AG10803 (cell line): Measurements from ENCODE around the gene CNTNAP2.

ENCODE experiments used
- DNase-seq: peaks from one replicate; pipeline ENCODE4 v3.0.0; 2010; ENCODE audit warnings: low read depth
- H3K4me3 ChIP-seq: 2 replicates; pipeline ENCODE4 v1.5.1; 2011; ENCODE audit warnings: mild to moderate bottlenecking, low read length, control low read depth
- CTCF ChIP-seq: conservative IDR thresholded peaks from 2 replicates; pipeline ENCODE4 v1.5.1; 2011; ENCODE audit warnings: mild to moderate bottlenecking, low read length, control low read depth, inconsistent platforms

Gene CNTNAP2

GRCh38 chr7:148397551-148397950 lies 2280.9 kb downstream of the CNTNAP2 start:
- no peak for TF ChIP-seq CTCF
- H3K4me3 ChIP-seq, result no peak overlapping the region
- DNase-seq, result no peak

- TF ChIP-seq CTCF, result no peak
- no peak for DNase-seq
- H3K4me3 ChIP-seq, result no peak overlapping the region
Measured at GRCh38 chr7:148397985-148398384, 2281.4 kb downstream of the CNTNAP2 start.

GRCh38 chr7:148398844-148399365 lies 2282.3 kb downstream of the CNTNAP2 start:
- no peak for DNase-seq
- TF ChIP-seq CTCF, result no peak
- no peak overlapping the region for H3K4me3 ChIP-seq

GRCh38 chr7:148400101-148400500 lies 2283.5 kb downstream of the CNTNAP2 start:
- no peak for TF ChIP-seq CTCF
- H3K4me3 ChIP-seq, result no peak overlapping the region
- no peak for DNase-seq

GRCh38 chr7:148402159-148402558 lies 2285.6 kb downstream of the CNTNAP2 start:
- DNase-seq, result no peak
- H3K4me3 ChIP-seq, result no peak overlapping the region
- TF ChIP-seq CTCF, result no peak

GRCh38 chr7:148403466-148403993 lies 2286.9 kb downstream of the CNTNAP2 start:
- H3K4me3 ChIP-seq, result no peak overlapping the region
- TF ChIP-seq CTCF, result no peak
- no peak for DNase-seq

GRCh38 chr7:148408307-148408706 lies 2291.7 kb downstream of the CNTNAP2 start:
- no peak for TF ChIP-seq CTCF
- no peak for DNase-seq
- no peak overlapping the region for H3K4me3 ChIP-seq
